GM18502 (cell line): ENCODE results near the gene FCHSD2.
A peak's percentile ranks its signal among the peaks of the same experiment; 100 is the strongest.
"Not testable (repeated sequence)": the region's sequence is repeated elsewhere in the genome, so short reads cannot be mapped to it uniquely, and the experiment has no call there.

Experiments
- ATAC-seq: cut with Tn5 transposase; IDR thresholded peaks from one replicate; pipeline ENCODE4 v1.9.1; 2021; ENCODE audit warnings: mild to moderate bottlenecking; ENCODE audit not compliant: unreplicated experiment, poor library complexity

FCHSD2 gene

DNA sequence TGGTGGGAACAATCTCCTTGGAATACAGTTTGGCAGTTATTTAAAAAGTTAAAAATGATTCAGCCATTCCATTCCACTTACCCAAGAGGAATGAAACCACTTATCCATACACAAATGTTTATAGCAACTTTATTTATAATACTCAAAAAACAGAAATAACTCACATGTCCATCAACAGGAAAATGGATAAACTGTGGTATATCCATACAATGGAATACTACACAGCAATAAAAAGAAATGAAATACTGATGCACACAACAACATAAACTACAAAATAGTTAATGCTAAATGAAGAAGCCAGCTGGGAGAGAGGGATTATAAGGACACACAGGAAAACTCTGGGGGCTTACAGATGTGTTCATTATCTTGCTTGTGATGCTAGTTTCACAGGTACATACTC is 64.7 kb downstream of the FCHSD2 start:
- no peak for ATAC-seq

DNA sequence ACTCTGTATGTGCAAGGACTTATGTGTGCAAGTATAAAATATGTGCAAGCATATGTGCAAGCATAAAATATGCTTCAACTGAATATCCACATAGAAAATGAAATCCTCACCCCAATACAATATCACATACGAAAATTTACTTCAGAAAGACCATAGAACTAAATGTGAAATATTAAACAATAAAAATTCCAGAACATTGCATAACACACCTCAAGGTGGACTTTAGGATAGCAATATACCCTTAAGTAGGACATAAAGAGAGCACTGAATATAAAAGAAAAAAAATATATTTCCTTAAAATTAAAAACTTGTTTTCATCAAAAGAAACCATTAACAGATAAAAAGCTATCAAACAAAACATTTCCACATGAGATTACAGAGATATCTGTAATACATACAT is 67.8 kb downstream of the FCHSD2 start:
- ATAC-seq: no peak

DNA sequence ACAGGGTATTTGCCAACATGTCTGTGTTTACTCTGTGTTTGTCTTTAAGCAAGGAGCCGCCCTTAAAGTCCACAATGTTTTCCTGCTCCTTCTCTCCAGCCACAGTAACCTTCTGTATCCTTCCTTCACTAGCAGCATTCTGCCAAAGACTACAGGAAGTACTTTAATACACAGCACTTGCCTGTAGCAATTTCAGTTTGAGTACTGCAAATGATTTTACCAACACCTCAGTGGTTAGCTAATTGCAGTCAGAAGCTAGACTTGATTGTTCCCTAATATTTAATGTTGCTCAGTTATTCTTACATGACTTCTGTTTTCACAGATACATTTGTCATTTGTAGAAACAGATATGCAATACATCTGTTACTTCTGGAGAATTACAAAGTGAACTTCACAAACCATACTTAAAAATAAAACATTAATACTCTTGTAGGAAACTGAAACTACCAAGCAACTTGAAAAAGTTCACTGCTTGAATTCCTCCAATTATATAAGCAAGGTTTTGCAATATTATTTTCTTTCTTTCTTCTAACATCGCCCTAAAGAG is 69.1 kb downstream of the FCHSD2 start:
- peak; percentile 70 for ATAC-seq

DNA sequence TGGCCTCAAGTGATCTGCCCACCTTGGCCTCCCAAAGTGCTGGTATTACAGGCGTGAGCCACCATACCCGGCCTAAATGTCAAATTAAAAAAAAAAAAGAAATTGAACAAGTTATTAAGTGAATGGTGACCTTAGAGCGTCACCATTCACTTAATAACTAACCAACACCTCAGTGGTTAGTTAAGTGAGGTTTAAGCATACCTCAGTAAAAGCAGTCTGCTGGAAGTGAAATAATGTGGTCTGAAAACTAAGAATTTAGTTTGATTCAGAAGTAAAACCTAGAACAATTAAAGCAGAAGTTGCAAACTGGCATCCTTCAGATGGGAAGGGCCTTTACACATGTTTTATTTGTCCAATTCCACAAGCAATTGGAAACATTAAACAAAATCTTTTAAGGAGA is 71.5 kb downstream of the FCHSD2 start:
- ATAC-seq: no peak

DNA sequence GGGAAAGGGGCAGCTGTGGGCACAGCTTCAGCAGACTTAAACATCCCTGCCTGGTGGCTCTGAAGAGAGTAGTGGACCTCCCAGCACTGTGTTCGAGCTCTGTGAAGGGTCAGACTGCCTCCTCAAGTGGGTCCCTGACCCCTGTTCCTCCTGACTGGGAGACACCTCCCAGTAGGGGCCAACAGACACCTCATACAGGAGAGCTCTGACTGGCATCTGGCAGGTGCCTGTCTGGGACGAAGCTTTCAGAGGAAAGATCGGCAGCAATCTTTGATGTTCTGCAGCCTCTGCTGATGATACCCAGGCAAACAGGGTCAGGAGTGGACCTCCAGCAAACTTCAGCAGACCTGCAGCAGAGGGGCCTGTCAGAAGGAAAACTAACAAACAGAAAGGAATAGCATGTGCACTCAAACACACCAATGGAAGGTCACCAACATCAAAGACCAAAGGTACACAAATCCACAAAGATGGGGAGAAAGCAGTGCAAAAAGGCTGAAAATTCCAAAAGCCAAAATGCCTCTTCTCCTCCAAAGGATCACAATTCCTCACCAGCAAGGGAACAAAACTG is 80.2 kb downstream of the FCHSD2 start:
- ATAC-seq: not testable (repeated sequence)

DNA sequence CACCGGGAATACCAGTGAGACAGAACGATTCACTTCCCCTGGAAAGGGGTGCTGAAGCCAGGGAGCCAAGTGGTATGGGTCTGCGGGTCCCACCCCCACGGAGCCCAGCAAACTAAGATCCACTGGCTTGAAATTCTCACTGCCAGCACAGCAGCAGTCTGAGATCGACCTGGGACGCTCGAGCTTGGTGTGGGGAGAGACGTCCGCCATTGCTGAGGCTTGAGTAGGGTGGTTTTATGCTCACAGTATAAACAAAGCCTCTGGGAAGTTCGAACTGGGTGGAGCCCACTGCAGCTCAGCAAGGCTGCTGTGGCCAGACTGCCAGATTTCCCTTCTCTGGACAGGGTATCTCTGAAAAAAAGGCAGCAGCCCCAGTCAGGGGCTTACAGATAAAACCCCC is 80.7 kb downstream of the FCHSD2 start:
- ATAC-seq: not testable (repeated sequence)

DNA sequence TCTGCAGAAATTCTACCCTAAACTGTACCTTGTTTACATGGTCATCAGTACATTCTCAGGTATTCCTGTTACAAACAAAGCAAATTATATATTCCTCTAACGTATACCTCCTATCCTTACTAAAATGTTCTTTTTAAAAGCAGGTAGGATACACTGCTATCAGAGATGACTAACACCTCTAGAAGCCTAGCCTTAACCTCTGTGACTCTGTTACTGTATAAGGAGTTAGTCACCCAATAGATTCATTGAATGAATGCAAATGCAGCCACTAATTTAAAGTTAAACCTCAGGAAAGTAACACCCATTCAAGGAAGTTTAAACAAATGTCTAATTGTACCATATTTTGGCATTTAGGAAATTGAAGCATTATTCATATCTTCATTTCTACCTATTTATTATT is 82.2 kb downstream of the FCHSD2 start:
- no peak for ATAC-seq

DNA sequence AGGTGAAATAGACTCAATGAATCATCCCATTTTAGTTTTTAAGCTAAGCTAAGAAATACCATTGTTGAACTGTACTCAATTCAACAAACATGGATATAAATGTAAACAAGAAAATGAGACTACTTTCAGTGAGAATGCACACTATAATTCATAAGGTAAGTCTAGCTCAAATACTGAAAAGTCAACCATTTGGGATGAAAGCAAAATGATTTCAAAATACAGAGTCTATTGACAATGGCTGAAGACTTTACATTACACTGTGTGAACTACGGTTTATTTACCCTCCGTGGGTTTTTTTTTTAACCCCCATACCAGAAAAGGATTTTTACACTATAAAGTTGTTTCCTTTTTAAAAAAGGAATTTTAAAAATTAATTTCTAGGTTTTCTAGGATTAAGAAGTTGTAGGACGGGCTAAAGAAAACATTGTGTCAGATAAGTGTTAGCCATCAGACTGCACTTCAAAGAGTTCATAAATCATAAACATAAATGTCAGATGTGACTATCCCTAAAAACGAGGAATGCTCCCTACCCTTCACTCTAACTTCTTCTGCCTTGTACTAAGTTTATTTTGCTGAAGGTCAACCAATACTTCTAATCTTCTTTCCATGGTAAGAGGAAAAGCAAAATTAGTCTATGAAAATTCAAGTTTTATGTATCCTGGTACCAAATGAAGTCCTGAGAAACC is 83.0 kb downstream of the FCHSD2 start:
- ATAC-seq: no peak

DNA sequence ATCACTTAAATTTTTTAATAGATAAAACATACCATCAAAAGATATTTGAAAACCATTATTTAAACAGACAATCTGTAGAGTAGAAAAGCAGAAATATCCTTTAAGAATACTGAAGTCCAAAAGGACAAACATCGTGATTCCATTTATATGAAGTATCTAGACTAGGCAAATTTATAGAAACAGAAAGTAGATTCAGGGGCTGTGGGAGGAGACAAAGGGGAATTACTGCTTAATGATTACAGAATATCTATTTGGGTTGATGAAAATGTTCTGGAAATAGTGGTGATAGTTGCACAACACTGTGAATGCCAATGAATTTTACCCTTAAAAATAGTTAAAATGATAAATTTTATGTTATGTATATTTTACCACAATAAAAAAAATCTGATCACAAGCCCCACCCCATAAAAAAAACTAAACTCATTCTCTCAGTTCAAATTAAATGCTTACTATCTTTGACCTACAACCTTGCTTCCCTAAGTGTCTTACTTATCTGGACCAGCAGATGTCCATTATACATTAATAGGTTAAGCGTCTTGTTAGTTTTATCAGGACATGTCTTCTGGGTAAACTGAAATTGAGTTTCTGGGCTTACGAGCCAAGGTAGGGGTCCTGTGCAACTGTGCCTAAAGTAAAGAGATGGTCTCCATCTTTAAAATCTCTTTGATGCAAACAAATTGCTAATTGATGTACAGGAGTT is 86.3 kb downstream of the FCHSD2 start:
- ATAC-seq: no peak

DNA sequence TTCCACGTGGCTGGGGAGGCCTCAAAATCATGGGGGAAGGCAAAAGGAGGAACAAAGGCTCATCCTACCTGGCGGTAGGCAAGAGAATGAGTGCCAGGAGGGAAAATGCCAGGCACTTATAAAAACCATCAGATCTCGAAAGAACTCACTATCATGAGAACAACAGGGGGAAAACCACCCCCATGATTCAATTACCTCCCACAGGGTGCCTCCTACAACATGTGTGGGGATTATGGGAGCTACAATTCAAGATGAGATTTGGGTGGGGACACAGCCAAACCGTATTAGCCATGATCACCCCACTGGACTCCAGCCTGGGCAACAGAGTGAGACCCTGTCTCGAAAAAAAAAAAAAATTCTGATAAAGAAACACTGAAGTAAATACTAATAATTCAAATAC is 87.1 kb downstream of the FCHSD2 start:
- ATAC-seq: no peak

DNA sequence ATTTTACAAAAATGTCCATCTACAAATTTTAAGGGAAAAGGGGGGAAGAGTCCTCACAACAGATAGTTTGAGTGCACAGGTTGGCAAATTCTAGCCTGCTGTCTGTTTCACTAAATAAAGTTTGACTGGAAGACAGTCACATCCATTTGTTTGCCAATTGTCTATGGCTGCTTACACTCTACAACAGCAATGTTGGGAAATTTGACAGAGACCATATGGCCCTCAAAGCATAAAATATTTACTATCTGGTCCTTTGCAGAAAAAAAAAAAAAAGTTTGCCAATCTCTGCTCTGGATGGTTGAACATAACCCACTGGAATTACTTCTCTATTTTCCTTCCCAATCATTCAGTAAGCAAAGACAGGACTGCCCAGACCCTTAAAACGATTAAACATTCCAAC is 88.2 kb downstream of the FCHSD2 start:
- ATAC-seq: no peak

DNA sequence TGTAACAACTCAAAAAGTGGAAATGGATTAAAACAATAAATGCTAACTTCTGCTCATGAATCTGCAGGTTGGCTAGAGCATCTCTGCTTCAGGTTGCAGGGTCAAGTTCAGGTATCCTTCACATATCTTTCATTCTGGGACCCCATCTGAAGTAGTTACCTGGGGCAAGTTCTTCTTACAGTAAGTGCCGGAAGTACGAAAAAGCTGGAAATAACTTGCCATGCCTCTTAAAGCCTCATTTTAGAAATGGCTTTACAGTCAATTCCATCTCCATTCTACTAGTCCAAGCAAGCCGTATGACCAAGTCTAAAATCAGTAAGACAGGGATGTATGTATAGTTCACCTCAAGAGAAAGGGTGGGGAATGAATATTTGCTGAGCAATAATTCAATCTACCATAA is 93.7 kb downstream of the FCHSD2 start:
- peak; percentile 19 for ATAC-seq

DNA sequence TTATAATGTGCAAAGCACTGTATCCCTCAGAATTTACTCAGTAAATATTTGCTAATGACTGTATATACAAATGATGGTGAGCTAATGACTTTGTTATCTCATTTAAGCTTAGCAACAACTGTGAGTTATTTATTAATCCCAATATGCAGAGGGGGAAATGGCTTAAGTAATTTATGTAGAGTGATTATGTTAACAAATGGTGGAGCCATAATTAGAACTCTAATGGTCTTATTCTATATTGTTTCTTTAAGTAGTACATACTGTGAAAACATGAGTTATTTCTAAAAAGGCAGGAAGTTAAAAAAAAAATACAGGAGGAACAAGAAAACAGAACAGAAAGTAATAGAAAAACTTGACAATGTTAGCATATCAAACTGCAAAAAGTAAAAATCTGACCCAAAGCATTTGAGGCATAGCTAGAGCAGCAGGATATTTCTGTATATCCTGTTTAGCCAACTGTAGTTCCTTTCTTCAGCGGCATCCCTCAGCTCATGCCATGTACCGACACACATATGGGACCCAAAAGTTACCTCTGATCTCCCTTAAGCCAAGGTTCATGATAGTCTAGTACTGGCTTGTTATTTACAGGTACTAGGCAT is 94.2 kb downstream of the FCHSD2 start:
- peak; percentile 73 for ATAC-seq

DNA sequence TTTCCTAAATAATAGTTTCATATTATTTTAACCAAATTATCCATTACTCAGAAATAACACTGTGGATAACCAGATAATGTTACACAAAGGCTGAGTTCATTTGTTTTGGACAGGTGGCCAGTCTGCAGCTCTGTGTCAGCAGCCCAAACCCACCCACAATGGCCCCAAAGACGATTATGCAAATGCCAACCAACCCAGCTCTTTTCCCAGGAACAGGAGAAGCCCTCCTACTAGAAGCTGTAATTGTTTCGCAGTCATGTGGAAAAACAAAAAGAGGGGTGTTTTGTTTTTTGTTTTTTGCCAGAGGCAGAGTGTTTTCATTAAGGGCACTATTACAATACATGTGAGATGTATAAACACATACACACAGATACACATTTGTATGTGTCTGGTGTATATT is 102.1 kb downstream of the FCHSD2 start:
- ATAC-seq: no peak

DNA sequence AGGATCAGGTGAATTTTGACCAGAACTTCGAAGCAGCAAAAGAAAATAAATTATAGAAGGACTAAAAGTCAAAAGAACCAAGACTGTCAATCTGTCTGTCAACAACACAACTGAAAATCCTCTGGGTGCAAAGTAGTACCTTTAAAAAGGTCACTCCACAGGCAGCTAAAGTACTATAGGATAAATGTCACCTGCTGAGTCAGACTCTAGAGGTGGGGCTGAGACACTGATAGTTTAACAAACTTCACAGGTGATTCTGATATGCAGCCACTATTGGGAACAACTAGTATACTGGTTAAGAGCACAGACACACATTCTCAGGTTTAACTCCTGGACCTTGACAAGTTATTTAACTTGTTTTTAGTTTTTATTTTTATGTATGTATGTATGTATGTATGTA is 107.3 kb downstream of the FCHSD2 start:
- ATAC-seq: no peak

DNA sequence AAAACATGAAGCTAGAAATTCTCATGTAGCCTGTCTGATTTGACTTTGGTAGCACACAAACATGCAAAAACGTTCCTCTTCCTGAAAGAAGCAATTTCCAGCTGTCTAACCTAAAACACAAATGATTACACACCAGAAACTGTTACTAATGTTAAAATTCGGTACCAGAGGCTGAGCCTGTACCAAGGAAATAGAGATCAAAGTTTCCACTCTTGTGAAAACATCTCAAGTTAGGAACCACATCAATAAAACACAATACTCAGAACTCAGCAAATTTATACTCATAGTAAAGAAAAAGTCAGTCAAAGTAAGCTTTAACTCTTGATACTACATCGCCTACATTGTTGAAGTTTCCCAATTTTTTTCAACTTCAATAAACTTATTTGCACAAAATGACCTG is 107.8 kb downstream of the FCHSD2 start:
- ATAC-seq: no peak

DNA sequence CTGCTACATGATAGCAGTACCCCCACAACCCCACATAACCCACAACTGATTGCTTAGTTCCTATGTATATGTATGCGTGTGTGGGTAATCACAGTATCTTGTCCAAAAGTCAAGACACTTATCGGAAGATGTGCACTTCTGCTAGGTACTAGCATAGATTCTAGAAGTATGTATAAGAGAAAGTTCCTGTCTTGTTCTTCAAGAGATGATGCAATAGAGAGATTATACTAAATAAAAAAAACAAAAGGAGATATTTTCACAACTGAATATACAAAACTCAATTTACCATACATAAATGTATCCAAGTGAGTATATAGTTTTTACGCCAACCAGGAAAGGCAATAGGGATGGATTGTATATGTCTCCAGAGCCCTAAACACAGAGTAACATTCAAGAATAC is 112.0 kb downstream of the FCHSD2 start:
- no peak for ATAC-seq

DNA sequence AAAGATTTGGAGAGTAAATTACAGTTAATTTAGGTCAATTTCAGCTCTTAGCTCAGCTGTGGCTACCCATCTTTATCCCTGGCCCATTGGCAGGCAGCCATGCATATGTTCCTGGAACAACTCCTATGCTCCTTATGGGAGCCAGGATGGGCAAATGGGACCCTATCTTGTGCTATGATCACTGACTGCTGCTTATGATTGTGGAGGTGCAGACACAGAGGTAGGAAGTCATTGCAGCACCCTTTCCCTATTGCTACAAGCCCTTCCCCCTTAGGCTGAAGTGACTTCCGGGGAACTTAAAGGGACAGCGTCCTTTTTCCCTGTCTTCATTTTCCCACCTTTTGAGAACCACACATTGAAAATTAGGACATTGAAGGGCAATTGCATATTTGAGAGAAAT is 112.7 kb downstream of the FCHSD2 start:
- no peak for ATAC-seq

DNA sequence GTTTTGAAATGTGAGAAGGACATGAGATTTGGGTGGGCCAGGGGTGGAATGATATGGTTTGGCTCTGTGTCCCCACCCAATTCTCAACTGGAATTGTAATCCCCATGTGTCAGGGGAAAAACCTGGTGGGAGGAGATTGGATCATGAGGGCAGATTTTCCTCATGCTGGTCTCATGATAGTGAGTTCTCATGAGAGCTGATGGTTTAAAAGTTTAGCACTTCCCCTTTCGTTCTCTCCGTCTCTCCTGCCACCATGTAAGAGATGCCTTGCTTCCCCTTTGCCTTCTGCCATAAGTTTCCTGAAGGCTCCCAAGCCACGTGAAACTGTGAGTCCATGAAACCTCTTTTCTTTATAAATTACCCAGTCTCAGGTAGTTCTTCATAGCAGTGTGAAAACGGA is 113.5 kb downstream of the FCHSD2 start:
- no peak for ATAC-seq

DNA sequence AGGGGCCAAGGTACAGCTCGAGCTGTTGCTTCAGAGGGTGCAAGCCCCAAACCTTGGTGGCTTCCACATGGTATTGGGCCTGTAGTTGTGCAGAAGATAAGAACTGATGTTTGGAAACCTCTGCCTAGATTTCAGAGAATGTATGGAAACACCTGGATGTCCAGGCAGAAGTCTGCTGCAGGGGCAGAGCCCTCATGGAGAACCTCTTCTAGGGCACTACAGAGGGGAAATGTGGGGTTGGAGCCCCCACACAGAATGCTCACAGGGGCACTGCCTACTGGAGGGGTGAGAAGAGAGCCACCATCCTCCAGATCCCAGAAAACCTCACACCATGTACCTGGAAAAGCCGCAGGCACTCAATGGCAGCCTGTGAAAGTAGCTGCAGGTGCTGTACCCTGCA is 114.3 kb downstream of the FCHSD2 start:
- not testable (repeated sequence) for ATAC-seq

DNA sequence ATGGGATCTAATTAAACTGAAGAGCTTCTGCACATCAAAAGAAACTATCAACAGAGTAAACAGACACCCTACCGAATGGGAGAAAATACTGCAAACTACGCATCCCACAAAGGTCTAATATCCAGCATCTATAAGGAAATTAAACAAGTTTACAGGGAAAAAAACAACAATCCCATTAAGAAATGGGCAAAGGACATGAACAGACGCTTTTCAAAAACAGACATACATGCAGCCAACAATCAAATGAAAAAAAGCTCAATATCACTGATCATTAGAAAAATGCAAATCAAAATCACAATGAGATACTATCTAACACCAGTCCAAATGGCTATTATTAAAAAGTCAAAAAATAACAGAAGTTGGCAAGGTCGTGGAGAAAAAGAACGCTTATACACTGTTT is 117.5 kb downstream of the FCHSD2 start:
- ATAC-seq: no peak
